ENCODE measurements around the gene TRAPPC2L. TPM values are rescaled to one million over a fixed set of nuclear protein-coding genes. Genes with fewer than 3 reads are reported as not detected.

TRAPPC2L gene, protein sequence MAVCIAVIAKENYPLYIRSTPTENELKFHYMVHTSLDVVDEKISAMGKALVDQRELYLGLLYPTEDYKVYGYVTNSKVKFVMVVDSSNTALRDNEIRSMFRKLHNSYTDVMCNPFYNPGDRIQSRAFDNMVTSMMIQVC
- 54.9 and 66.1 TPM in 2 replicates for total RNA-seq

DNA sequence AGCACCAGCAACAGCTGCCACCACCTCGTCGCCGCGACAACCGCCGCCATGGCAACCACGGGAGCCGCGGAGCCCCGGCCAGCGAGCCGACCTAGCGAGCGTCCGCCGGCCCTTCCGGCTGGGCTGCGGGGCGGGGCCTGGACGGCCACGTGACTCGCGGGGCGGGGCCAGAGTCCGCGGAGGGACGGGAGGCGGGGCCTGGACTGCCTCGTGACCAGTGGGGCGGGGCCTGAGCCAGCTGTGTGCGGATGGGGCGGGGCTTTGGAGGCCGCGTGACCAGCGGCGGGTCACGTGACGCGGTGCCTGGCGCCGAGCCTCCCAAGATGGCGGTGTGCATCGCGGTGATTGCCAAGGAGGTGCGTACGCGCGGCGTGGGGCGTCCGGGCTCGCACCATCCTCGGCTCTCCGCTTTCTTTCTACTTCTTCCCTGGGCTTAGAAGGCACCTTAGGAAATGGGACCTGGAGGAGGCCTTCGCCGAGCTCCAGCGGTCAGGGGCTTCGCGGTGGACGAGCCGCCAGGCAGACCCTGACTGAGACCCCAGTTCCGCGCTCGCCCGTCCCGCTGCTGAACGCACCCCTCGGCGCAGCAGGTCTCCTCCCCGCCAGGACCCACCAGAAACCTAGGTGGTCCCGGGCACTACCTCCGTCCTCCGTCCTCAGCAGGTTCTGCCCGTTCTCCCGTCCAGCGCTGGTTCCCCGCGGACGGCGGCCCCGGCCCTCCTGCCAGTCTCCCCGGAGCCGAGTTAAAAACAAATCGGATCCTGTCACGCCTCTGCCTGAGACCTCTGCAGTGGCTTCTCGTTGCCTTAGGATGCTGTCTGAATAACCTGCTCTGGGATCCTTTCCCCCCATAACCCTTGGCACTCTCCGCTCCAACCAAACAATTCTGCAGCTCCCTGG lies at the start of gene TRAPPC2L, which contains the start of gene GALNS:
Gene TRAPPC2L (plus strand): TSS at position 300 of the 900 bp plus-strand sequence. CDS start 24 bp downstream, at position 324.
Gene GALNS (minus strand): TSS at position 120 of the 900 bp plus-strand sequence. CDS start 70 bp downstream, at position 50.

DNA sequence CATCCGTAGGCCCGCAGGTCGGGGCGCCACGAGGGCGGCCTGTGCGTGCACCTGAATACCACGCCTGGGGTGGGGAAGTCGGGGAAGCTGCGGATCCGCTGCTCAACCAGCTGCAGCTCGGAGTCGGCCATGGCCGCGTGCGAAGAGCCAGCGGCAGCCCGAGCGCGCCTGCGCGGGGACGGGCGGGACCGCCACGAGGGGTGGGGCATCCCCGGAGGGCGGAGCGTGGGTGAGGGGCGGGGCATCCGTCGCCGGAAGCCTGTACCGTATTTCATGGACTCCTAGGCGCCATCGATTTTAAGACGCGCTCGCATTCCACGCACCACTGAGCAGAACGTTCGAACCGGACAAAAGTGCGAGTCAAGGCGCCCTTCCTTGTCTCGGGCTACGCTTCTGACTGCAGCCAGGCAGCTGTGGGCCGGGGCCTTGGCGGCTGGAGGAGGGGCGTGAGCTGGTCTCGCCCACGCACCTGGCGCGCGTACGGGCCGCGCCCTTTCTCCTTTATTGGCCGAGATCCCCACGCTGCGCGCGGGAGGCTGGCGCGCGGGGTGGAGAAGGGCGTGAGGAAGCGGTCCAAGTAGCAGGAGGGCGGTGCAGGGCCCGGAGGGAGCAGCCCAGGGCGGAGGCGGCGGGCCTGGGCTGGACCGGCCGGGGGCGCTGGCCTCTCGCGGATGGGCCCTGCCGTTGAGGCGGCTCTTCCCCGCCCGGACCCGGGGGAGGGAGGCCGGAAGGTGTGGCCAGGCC lies 45.0 kb upstream of the TRAPPC2L start, which contains the start of gene APRT:
Gene APRT (minus strand): TSS at position 160 of the 744 bp plus-strand sequence. CDS start 29 bp downstream, at position 131.

DNA sequence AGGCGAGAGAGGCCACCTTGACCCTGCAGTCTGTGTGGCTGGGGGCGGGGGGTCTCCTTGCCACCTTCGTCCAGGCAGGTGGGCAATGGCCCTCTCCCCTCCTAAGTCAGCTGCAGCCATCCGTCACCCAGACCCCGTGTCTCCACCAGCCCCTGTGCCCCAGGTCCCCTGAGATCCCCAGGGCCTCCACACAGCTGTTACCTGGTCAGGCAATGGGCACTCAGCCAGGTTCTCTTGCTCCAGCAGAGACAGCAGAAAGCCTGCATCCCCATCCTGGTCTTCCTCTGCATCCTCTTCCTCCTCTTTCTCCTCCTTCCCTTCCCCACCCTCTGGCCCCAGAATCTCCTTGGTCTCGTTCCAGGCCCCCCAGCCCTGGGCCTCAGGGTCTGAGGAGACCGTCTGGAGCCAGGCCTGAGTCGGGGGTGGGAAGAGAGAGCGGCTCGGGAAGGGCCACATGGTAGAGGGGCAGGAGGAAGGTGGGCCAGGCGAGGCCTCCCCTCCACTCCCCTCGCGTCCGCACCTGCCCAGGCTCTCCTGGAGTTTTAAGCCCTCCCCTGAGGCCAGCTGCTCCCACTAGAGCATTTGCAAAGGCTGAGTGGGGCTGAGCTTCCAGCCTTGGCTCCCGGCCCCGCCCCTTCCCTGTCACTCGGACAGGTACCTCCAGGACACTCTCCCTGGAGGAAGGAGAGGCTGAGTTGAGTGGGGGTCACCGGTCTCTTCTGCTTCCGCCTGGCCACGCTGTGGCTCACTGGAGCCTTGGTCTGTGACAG lies 9.4 kb downstream of the TRAPPC2L start, which contains the start of gene PABPN1L:
Gene PABPN1L (minus strand): TSS at position 510 of the 770 bp plus-strand sequence. CDS start 54 bp downstream, at position 456.

Other genes starting within 250 kb of the TRAPPC2L start
- not detected in 2 replicates for gene IL17C, start 218.6 kb upstream of the TRAPPC2L start, total RNA-seq
- 31.6 and 59.8 TPM in 2 replicates for gene CYBA, start 206.1 kb upstream of the TRAPPC2L start, total RNA-seq
- 123 and 139 TPM in 2 replicates for gene MVD, start 194.0 kb upstream of the TRAPPC2L start, total RNA-seq
- not detected in 2 replicates for gene SNAI3, start 170.6 kb upstream of the TRAPPC2L start, total RNA-seq
- gene RNF166, start 150.7 kb upstream of the TRAPPC2L start, total RNA-seq: 8.5 and 12.7 TPM in 2 replicates
- 20.6 and 29.5 TPM in 2 replicates for gene CTU2, start 150.6 kb upstream of the TRAPPC2L start, total RNA-seq
- gene PIEZO1, start 71.9 kb upstream of the TRAPPC2L start, total RNA-seq: 213 and 214 TPM in 2 replicates
- gene CDT1, start 53.3 kb upstream of the TRAPPC2L start, total RNA-seq: 16.5 and 27.0 TPM in 2 replicates
- 72.3 and 102 TPM in 2 replicates for gene APRT, start 45.2 kb upstream of the TRAPPC2L start, total RNA-seq
- gene GALNS, start 180 bp upstream of the TRAPPC2L start, total RNA-seq: 25.4 and 30.5 TPM in 2 replicates
- gene PABPN1L, start 9.5 kb downstream of the TRAPPC2L start, total RNA-seq: not detected in 2 replicates
- gene CBFA2T3, start 120.1 kb downstream of the TRAPPC2L start, total RNA-seq: not detected in 2 replicates
- 27.2 and 30.3 TPM in 2 replicates for gene ACSF3, start 236.7 kb downstream of the TRAPPC2L start, total RNA-seq

Measured in subcutaneous preadipocyte (primary cell).